Parathyroid adenoma (tissue), 2 donors: ENCODE results near the gene STX16.

Experiments
- H2AFZ ChIP-seq: fragments of 300-600 bp; sonication (generic); one replicate; pipeline ENCODE4 v1.7.0; 2017; ENCODE audit warnings: antibody characterized with exemption, mild to moderate bottlenecking
- H3K27ac ChIP-seq: fragments of 300-600 bp; sonication (generic); one replicate; pipeline ENCODE4 v1.7.0; 2017
- H3K27me3 ChIP-seq: fragments of 300-600 bp; sonication (generic); one replicate; pipeline ENCODE4 v1.7.0; 2017; ENCODE audit warnings: low read length; ENCODE audit not compliant: control insufficient read depth, insufficient read depth
- H3K36me3 ChIP-seq: fragments of 300-600 bp; sonication (generic); one replicate; pipeline ENCODE4 v1.7.0; 2017; ENCODE audit warnings: low read length; ENCODE audit not compliant: control insufficient read depth, insufficient read depth
- H3K4me1 ChIP-seq: fragments of 300-600 bp; sonication (generic); one replicate; pipeline ENCODE4 v1.7.0; 2017; ENCODE audit warnings: control low read depth
- H3K4me2 ChIP-seq: fragments of 300-600 bp; sonication (generic); one replicate; pipeline ENCODE4 v1.7.0; 2017; ENCODE audit warnings: low read length
- H3K4me3 ChIP-seq: fragments of 300-600 bp; sonication (generic); one replicate; pipeline ENCODE4 v1.7.0; 2017; ENCODE audit warnings: low read depth, low read length
- H3K79me2 ChIP-seq: fragments of 300-600 bp; sonication (generic); one replicate; pipeline ENCODE4 v1.7.0; 2017; ENCODE audit warnings: control low read depth
- H3K9ac ChIP-seq: fragments of 300-600 bp; sonication (generic); one replicate; pipeline ENCODE4 v1.7.0; 2017; ENCODE audit warnings: mild to moderate bottlenecking
- H3K9me3 ChIP-seq: fragments of 300-600 bp; sonication (generic); one replicate; pipeline ENCODE4 v1.7.0; 2017; ENCODE audit warnings: low read length; ENCODE audit not compliant: control insufficient read depth
- CTCF ChIP-seq: fragments of 300-600 bp; sonication (generic); IDR thresholded peaks from one replicate; pipeline ENCODE4 v1.7.0; 2017; ENCODE audit warnings: antibody characterized with exemption, mild to moderate bottlenecking
- donor health status: primary hyperparathyroidism.

The STX16 gene

GRCh38 chr20:58613061-58613854 lies 37.8 kb upstream of the STX16 start:
- no peak overlapping the region for H2AFZ ChIP-seq
- no peaks in the 10 kb centered on the region for H3K4me1 ChIP-seq
- no peak overlapping the region for H3K9ac ChIP-seq
- no peaks in the 10 kb centered on the region for H3K9me3 ChIP-seq
- no peak overlapping the region for H3K27ac ChIP-seq
- H3K79me2 ChIP-seq: no peaks in the 10 kb centered on the region
- H3K4me2 ChIP-seq: no peak overlapping the region
- no peak overlapping the region for H3K4me3 ChIP-seq
- no peaks in the 10 kb centered on the region for H3K36me3 ChIP-seq
- TF ChIP-seq CTCF: no peak
- H3K27me3 ChIP-seq: no peaks in the 10 kb centered on the region

- H3K27ac ChIP-seq: no peak overlapping the region
- no peak overlapping the region for H2AFZ ChIP-seq
- H3K79me2 ChIP-seq: no peaks in the 10 kb centered on the region
- no peaks in the 10 kb centered on the region for H3K36me3 ChIP-seq
- TF ChIP-seq CTCF: no peak
- no peak overlapping the region for H3K4me3 ChIP-seq
- H3K9me3 ChIP-seq: no peaks in the 10 kb centered on the region
- H3K4me1 ChIP-seq: no peaks in the 10 kb centered on the region
- no peak overlapping the region for H3K4me2 ChIP-seq
- no peak overlapping the region for H3K9ac ChIP-seq
- H3K27me3 ChIP-seq: no peaks in the 10 kb centered on the region
Observed at GRCh38 chr20:58614366-58614765, 36.7 kb upstream of the STX16 start.

- Histone ChIP-seq H2AFZ (no peak overlapping the region), H3K79me2 (no peaks in the 10 kb centered on the region), H3K4me3 (no peak overlapping the region), H3K27ac (no peak overlapping the region), H3K27me3 (no peaks in the 10 kb centered on the region), H3K9me3 (no peaks in the 10 kb centered on the region), H3K36me3 (no peaks in the 10 kb centered on the region), H3K9ac (no peak overlapping the region), H3K4me2 (no peak overlapping the region), H3K4me1 (no peaks in the 10 kb centered on the region)
- TF ChIP-seq CTCF: no peak
Observed at GRCh38 chr20:58614984-58615760, 35.9 kb upstream of the STX16 start.

GRCh38 chr20:58616411-58616810 lies 34.7 kb upstream of the STX16 start:
- Histone ChIP-seq H3K9me3 (no peaks in the 10 kb centered on the region), H3K36me3 (no peaks in the 10 kb centered on the region), H3K4me1 (no peaks in the 10 kb centered on the region), H3K4me3 (no peak overlapping the region), H3K79me2 (no peaks in the 10 kb centered on the region), H2AFZ (no peak overlapping the region), H3K27ac (no peak overlapping the region), H3K4me2 (no peak overlapping the region), H3K9ac (no peak overlapping the region), H3K27me3 (no peaks in the 10 kb centered on the region)
- no peak for TF ChIP-seq CTCF
